Neural progenitor cell (in vitro differentiated cells): ENCODE measurements around the gene SPATA19. TPM values are rescaled to one million over a fixed set of nuclear protein-coding genes. Genes with fewer than 3 reads are reported as not detected.

ENCODE experiments used
- DNase-seq: peaks from one replicate; pipeline ENCODE4 v3.0.0-alpha.2; 2016; ENCODE audit warnings: low spot score
- H2AFZ ChIP-seq: fragments of 200-600 bp; sonication (generic); replicated peaks from 2 replicates; pipeline ENCODE4 v1.6.1; 2016; ENCODE audit warnings: antibody characterized with exemption
- H3F3A ChIP-seq: fragments of 200-600 bp; sonication (generic); 2 replicates; pipeline ENCODE4 v1.6.1; 2016; ENCODE audit warnings: antibody characterized with exemption, low read depth
- H3K27ac ChIP-seq: fragments of 200-600 bp; sonication (generic); 2 replicates; pipeline ENCODE4 v1.5.1; 2016; ENCODE audit warnings: mild to moderate bottlenecking
- H3K27me3 ChIP-seq: fragments of 200-600 bp; sonication (generic); 2 replicates; pipeline ENCODE4 v1.6.1; 2016; ENCODE audit warnings: mild to moderate bottlenecking, moderate library complexity
- H3K36me3 ChIP-seq: fragments of 200-600 bp; sonication (generic); 2 replicates; pipeline ENCODE4 v1.5.1; 2016
- H3K4me1 ChIP-seq: fragments of 200-600 bp; sonication (generic); 2 replicates; pipeline ENCODE4 v1.6.1; 2016; ENCODE audit warnings: mixed run types
- H3K4me2 ChIP-seq: fragments of 200-600 bp; sonication (generic); 2 replicates; pipeline ENCODE4 v1.6.1; 2016
- H3K4me3 ChIP-seq: fragments of 200-600 bp; sonication (generic); 2 replicates; pipeline ENCODE4 v1.5.1; 2016
- H3K79me2 ChIP-seq: fragments of 200-600 bp; sonication (generic); 2 replicates; pipeline ENCODE4 v1.6.1; 2016; ENCODE audit warnings: low read depth
- H3K9ac ChIP-seq: fragments of 200-600 bp; sonication (generic); 2 replicates; pipeline ENCODE4 v1.6.1; 2016
- H3K9me3 ChIP-seq: fragments of 200-600 bp; sonication (generic); 2 replicates; pipeline ENCODE4 v1.5.1; 2016; ENCODE audit warnings: low read depth
- H4K20me1 ChIP-seq: fragments of 200-600 bp; sonication (generic); 2 replicates; pipeline ENCODE4 v1.6.1; 2016; ENCODE audit warnings: low read depth
- H3K27ac Mint-ChIP-seq: 3 replicates; pipeline ENCODE4 v1.8.0; 2021; ENCODE audit warnings: mixed read lengths
- H3K27me3 Mint-ChIP-seq: 2 replicates; pipeline ENCODE4 v1.8.0; 2022; ENCODE audit warnings: low read depth, mild to moderate bottlenecking, inconsistent platforms, moderate library complexity, mixed read lengths; ENCODE audit not compliant: insufficient read depth
- H3K36me3 Mint-ChIP-seq: 3 replicates; pipeline ENCODE4 v1.8.0; 2021; ENCODE audit warnings: mixed read lengths
- H3K4me1 Mint-ChIP-seq: 3 replicates; pipeline ENCODE4 v1.8.0; 2021; ENCODE audit warnings: mixed read lengths
- H3K4me3 Mint-ChIP-seq: 3 replicates; pipeline ENCODE4 v1.8.0; 2021; ENCODE audit warnings: mild to moderate bottlenecking, moderate library complexity, mixed read lengths
- H3K9me3 Mint-ChIP-seq: 3 replicates; pipeline ENCODE4 v1.8.0; 2020; ENCODE audit warnings: mixed read lengths
- CTCF ChIP-seq: fragments of 200-600 bp; sonication (generic); IDR thresholded peaks from 2 replicates; pipeline ENCODE4 v1.5.1; 2017; ENCODE audit warnings: antibody characterized with exemption, mild to moderate bottlenecking
- EZH2 ChIP-seq: fragments of 200-600 bp; sonication (generic); IDR thresholded peaks from 2 replicates; pipeline ENCODE4 v1.6.1; 2017; ENCODE audit warnings: antibody characterized with exemption, mild to moderate bottlenecking, moderate library complexity
- EZH2phosphoT487 ChIP-seq: fragments of 200-600 bp; sonication (generic); IDR thresholded peaks from 2 replicates; pipeline ENCODE4 v1.6.1; 2017; ENCODE audit warnings: antibody characterized with exemption
- total RNA-seq: library from RNA; depleted of rRNA; stranded (reverse); fragments of >200 nt; gene quantifications from 2 replicates; pipeline ENCODE4 v1.2.3, GENCODE V29; 2015; ENCODE audit warnings: low replicate concordance

SPATA19 gene
- total RNA-seq, 1 donor from 2014 or later: not detected

- Histone ChIP-seq H3K4me1 (no peaks in the 10 kb centered on the region), H3K9me3 (no peaks in the 10 kb centered on the region), H4K20me1 (no peaks in the 10 kb centered on the region), H3F3A (no peaks in the 10 kb centered on the region), H3K9ac (no peak overlapping the region), H3K79me2 (no peaks in the 10 kb centered on the region), H2AFZ (no peak overlapping the region), H3K27ac (no peak overlapping the region), H3K4me2 (no peak overlapping the region), H3K36me3 (no peaks in the 10 kb centered on the region), H3K27me3 (no peaks in the 10 kb centered on the region), H3K4me3 (no peak overlapping the region)
- Mint-ChIP-seq H3K36me3 (no peaks in the 10 kb centered on the region), H3K4me1 (no peaks in the 10 kb centered on the region), H3K4me3 (no peak overlapping the region), H3K9me3 (no peaks in the 10 kb centered on the region), H3K27ac (no peak overlapping the region), H3K27me3 (no peaks in the 10 kb centered on the region)
- no peak for DNase-seq
- TF ChIP-seq EZH2: no peak
- no peak for TF ChIP-seq EZH2phosphoT487
- TF ChIP-seq CTCF: no peak
Observed at GRCh38 chr11:133842730-133843129, 2.6 kb downstream of the SPATA19 start.

- no peak overlapping the region for H3K27ac ChIP-seq
- H3K4me2 ChIP-seq: no peak overlapping the region
- H3K4me1 ChIP-seq: no peaks in the 10 kb centered on the region
- no peak overlapping the region for H2AFZ ChIP-seq
- Mint-ChIP-seq H3K4me3 (no peak overlapping the region), H3K9me3 (no peaks in the 10 kb centered on the region), H3K4me1 (no peaks in the 10 kb centered on the region), H3K36me3 (no peaks in the 10 kb centered on the region), H3K27ac (no peak overlapping the region), H3K27me3 (no peaks in the 10 kb centered on the region)
- DNase-seq: no peak
- H3F3A ChIP-seq: no peaks in the 10 kb centered on the region
- no peaks in the 10 kb centered on the region for H4K20me1 ChIP-seq
- no peaks in the 10 kb centered on the region for H3K27me3 ChIP-seq
- TF ChIP-seq CTCF (no peak), EZH2phosphoT487 (no peak), EZH2 (no peak)
- no peaks in the 10 kb centered on the region for H3K79me2 ChIP-seq
- no peaks in the 10 kb centered on the region for H3K36me3 ChIP-seq
- H3K4me3 ChIP-seq: no peak overlapping the region
- H3K9me3 ChIP-seq: no peaks in the 10 kb centered on the region
- no peak overlapping the region for H3K9ac ChIP-seq
Observed at GRCh38 chr11:133842053-133842452, 3.3 kb downstream of the SPATA19 start.

- TF ChIP-seq EZH2: no peak
- TF ChIP-seq CTCF: no peak
- TF ChIP-seq EZH2phosphoT487: no peak
Observed at GRCh38 chr11:133841279-133842043, 3.9 kb downstream of the SPATA19 start.

More at GRCh38 chr11:133841279-133842043, 3.9 kb downstream of the SPATA19 start:
- H3K9me3 Mint-ChIP-seq: no peaks in the 10 kb centered on the region
- no peaks in the 10 kb centered on the region for H3K27me3 ChIP-seq
- H3K4me3 Mint-ChIP-seq: no peak overlapping the region
- H4K20me1 ChIP-seq: no peaks in the 10 kb centered on the region
- H3K27ac ChIP-seq: no peak overlapping the region
- H3K36me3 Mint-ChIP-seq: no peaks in the 10 kb centered on the region
- no peaks in the 10 kb centered on the region for H3K27me3 Mint-ChIP-seq
- no peak overlapping the region for H2AFZ ChIP-seq
- no peaks in the 10 kb centered on the region for H3K79me2 ChIP-seq
- no peaks in the 10 kb centered on the region for H3K36me3 ChIP-seq
- no peaks in the 10 kb centered on the region for H3K4me1 Mint-ChIP-seq
- H3K27ac Mint-ChIP-seq: no peak overlapping the region
- no peaks in the 10 kb centered on the region for H3K9me3 ChIP-seq
- no peak overlapping the region for H3K4me3 ChIP-seq
- H3K9ac ChIP-seq: no peak overlapping the region
- H3F3A ChIP-seq: no peaks in the 10 kb centered on the region
- no peak overlapping the region for H3K4me2 ChIP-seq
- H3K4me1 ChIP-seq: no peaks in the 10 kb centered on the region
- DNase-seq: no peak
